GM12891 (cell line): ENCODE results near the gene NACA.
A peak's percentile ranks its signal among the peaks of the same experiment; 100 is the strongest.

ENCODE experiments used
- DNase-seq: peaks from one replicate; pipeline ENCODE4 v3.0.0; 2011; ENCODE audit warnings: low spot score; ENCODE audit not compliant: insufficient read length
- FAIRE-seq: peaks from 2 replicates; lab custom pipeline; 2011; peaks lifted over from hg19 to GRCh38; lab: Jason Lieb, UNC
- PAX5 ChIP-seq: IDR thresholded peaks from 2 replicates; pipeline ENCODE4 v1.6.1; 2011; ENCODE audit warnings: low read length, moderate library complexity, mild to moderate bottlenecking; ENCODE audit not compliant: insufficient read depth, severe bottlenecking
- POLR2A ChIP-seq: IDR thresholded peaks from 2 replicates; pipeline ENCODE4 v1.6.1; 2011; ENCODE audit warnings: low read depth, low read length, control low read depth
- POLR2AphosphoS5 ChIP-seq: IDR thresholded peaks from 2 replicates; pipeline ENCODE4 v1.6.1; 2011; ENCODE audit warnings: low read depth, low read length, control low read depth
- POU2F2 ChIP-seq: IDR thresholded peaks from 2 replicates; pipeline ENCODE4 v1.6.1; 2011; ENCODE audit warnings: low read depth, mild to moderate bottlenecking, control low read depth, low read length, moderate library complexity
- SPI1 ChIP-seq: IDR thresholded peaks from 2 replicates; pipeline ENCODE4 v1.6.1; 2011; ENCODE audit warnings: low read depth, low read length, control low read depth
- TAF1 ChIP-seq: IDR thresholded peaks from 2 replicates; pipeline ENCODE4 v1.6.1; 2011; ENCODE audit warnings: low read depth, low read length, control low read depth

The NACA gene

DNA sequence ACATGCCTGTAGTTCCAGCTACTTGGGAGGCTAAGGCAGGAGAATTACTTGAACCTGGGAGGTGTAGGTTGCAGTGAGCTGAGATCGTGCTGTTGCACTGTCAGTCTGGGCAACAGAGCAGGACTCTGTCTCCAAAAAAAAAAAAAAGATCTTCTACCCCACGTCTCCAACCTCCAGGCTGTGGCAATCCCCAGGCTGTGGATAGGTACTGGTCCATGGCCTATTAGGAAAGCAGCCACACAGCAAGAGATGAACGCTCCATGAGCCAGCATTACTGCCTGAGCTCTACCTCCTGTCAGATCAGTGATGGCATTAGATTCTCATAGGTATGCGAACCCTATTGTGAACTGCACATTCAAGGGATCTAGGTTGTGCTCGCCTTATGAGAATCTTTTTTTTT is 30.9 kb downstream of the NACA start:
- DNase-seq (no peak), FAIRE-seq (no peak)
- TF ChIP-seq TAF1 (no peak), POU2F2 (no peak), SPI1 (no peak), POLR2AphosphoS5 (no peak), PAX5 (no peak), POLR2A (no peak)

DNA sequence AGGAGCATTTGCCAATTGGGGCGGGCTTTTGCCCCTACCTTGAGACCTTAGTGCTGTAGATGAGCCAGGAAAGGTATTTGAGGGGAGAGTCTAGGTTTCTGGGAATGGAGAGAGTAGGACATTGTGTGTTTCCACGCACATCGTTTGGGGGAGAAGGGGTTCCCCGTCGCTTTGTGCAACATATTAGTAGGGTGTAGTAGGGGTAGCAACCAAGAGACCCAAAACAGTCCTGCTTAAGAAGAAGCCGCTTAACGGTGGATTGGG is 36.3 kb downstream of the NACA start:
- DNase-seq (peak; percentile 47), FAIRE-seq (no peak)
- TF ChIP-seq PAX5: no peak
- TF ChIP-seq SPI1: no peak
- no peak for TF ChIP-seq TAF1
- TF ChIP-seq POLR2AphosphoS5: no peak
- no peak for TF ChIP-seq POU2F2
- no peak for TF ChIP-seq POLR2A

DNA sequence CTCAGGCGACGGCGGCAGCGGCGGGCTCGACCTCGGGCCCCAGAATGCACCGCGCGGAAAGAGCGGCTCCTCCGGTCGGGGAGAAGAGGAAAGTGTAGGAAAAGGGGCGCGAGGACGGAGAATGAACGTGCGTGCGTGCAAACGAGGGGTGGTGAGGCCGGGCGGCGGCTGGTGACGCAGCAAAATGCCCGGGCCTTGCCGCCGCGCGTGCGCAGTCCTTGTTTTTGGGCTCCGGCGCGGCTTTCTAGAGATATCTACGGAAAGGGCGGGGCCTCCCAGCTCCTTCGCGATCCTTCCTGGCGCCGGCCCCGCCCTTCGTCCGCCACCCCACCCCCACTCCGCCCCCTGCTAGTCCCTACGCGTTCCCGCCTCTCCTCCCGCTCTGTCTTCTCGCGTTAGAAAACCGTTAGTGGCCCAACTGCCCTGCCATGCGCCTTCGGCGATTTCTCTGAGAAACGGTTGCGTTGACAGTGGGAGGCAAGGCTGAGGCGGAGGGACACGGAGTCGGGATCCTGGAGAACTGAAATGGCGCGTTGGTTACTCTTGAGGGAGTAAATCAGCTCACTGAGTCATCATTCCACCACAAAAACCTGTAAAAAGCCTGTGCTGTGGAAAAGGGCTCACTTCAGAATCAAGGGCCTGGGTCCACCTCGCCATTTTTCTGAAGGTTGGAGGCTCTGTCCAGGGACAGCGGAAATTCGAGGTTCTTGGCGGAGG is 36.8 kb downstream of the NACA start, which contains the start of gene PTGES3:
PTGES3 (minus strand) TSS at position 156 of the 717 bp plus-strand sequence. CDS start 285 bp downstream, outside the sequence.
- FAIRE-seq (peak; percentile 92), DNase-seq (peak; percentile 84)
- peak; percentile 44; the same call in 1 of the 2 replicates for TF ChIP-seq POU2F2
- TF ChIP-seq SPI1: no peak
- no peak for TF ChIP-seq PAX5
- TF ChIP-seq POLR2A: peak; percentile 92
- TF ChIP-seq POLR2AphosphoS5: peak; percentile 97
- peak; percentile 91 for TF ChIP-seq TAF1

DNA sequence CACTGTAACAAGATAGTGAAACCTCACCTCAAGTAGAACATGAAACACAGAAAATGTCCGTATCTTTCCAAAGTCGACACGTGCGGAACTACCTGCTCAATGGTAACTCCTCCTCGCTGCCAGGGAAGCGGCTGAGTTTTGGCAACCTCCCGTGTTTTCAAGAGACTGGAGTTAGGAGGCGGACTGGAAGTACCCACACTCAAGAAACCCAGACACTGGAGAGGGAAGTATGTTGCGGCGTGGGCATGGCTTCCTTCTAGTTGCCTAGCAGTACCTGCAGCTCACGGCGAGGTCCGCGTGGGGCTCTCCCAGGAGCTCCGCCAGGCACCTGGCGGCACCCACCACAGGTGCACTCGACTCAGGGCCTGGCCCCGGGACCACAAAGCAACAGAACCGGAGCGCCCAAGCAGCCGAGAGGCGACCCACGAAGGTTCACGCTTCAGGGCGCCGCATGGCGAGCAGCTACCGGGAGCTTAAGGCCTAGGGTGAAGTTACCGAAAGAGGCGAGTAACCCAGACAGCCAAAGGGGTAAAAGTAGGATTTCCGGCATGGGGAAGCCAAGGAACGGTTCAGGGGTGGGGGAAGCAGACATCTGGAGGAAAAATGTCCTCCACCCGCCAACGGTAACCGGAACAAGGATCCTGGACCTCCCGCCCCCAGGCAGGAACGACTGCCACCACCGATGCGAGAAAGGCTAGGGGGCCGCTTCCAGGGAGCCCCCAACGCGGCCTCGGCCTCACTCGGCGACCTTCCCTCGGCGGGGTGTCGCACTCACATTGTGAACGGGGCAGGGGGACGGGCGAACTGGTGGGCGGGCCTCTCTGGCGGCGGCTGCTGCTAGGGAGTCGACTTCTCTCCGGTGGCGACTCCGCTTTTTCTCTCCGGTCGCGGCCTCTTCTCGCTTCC is 37.6 kb downstream of the NACA start:
- DNase-seq (no peak), FAIRE-seq (peak; percentile 68)
- no peak for TF ChIP-seq POU2F2
- TF ChIP-seq POLR2A: peak; percentile 72; the same call in 1 of the 2 replicates
- peak; percentile 68; the same call in 1 of the 2 replicates for TF ChIP-seq POLR2AphosphoS5
- TF ChIP-seq PAX5: no peak

DNA sequence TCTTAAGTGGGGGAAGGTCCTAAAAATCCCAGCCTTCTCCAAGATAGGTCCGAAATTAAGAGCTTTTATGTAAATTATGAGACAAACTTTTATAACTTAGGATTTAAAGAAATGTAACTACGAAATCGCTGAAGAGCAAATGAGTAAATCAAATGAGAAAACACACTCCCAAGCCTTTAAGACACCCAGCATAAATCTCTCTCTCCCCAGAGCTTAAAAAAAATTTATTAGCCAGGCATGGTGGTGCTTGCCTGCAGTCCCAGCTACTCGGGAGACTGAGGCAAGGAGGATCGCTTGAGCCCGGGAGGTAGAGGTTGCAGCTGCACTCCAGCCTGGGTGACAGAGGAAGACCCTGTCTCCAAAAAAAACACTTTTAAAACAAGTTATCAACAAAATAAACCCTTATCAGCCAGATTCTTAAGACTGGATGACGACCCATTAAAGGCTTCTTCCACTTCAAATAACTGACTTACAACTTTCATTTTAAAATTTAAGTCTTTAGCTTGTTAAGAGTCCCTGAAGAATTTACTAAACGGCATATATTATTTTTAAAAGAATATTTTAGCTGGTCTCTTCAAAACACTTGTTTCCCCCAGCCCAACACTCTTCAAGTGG is 40.2 kb downstream of the NACA start:
- no peak for FAIRE-seq

DNA sequence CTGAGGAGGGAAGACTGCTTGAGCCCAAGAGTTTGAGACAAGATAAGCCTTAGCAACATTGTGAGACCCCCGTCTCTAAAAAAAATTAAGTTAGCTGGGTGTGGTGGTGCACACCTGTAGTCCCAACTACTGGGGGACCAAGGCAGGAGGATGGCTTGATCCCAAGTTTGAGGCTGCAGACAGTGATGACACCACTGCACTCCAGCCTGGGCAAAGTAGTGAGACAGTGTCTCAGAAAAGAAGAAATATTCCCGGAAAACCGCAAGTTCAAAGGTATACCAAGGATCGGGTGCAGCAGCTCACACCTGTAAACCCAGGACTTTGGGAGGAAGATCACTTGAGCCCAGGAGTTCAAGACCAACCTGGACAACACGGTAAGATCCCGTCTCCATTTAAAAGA is 42.8 kb downstream of the NACA start:
- FAIRE-seq: no peak
- DNase-seq: no peak
- no peak for TF ChIP-seq PAX5
- TF ChIP-seq SPI1: no peak
- TF ChIP-seq POU2F2: no peak
- TF ChIP-seq POLR2AphosphoS5: no peak
- no peak for TF ChIP-seq TAF1

More for the DNA sequence above, 40.2 kb downstream of the NACA start:
- DNase-seq: no peak
- TF ChIP-seq POLR2AphosphoS5 (no peak), POLR2A (no peak), POU2F2 (no peak), SPI1 (no peak), TAF1 (no peak), PAX5 (no peak)

DNA sequence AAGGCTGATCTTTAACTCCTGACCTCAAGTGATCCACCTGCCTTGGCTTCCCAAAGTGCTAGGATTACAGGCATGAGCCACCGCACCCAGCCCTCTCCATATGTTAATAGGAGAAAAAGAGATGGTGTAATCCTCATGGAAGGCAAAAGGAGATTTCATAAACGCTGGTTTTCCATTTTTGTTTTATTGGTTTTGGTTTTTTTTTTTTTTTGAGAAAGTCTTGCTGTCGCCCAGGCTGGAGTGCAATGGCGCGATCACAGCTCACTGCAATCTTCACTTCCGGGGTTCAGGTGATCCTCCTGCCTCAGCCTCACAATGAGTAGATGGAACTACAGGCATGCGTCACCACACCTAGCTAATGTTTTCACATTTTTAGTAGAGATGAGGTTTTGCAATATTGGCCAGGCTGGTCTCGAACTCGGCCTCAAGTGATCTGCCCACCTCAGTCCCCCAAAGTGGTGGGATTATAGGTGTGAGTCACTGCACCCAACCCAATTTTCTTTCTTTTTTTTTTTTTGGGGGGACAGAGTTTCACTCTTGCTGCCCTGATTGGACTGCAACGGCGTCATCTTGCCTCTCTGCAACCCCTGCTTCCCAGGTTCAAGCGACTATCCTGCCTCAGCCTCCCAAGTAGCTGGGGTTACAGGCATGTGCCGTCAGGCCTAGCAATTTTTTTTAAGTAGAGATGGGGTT is 45.1 kb downstream of the NACA start:
- no peak for DNase-seq
- FAIRE-seq: no peak
- TF ChIP-seq POLR2AphosphoS5: no peak
- no peak for TF ChIP-seq POLR2A
- no peak for TF ChIP-seq TAF1
- TF ChIP-seq SPI1: no peak
- no peak for TF ChIP-seq PAX5
- TF ChIP-seq POU2F2: no peak

DNA sequence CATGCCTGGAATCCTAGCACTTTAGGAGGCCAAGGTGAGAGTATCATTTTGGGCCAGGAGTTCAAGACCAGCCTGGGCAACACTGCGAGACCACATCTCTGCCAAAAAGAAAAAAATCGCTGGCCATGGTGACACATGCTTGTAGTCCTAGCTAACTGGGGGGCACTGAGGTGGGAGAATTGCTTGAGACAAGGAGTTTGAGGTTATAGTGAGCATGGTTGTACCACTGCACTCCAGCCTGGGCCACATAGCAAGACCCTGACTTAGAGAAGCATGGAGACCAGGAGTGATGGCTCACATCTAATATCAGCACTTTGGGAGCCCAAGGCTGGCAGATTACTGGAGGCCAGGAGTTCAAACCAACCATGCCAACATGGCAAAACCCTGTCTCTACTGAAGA is 46.2 kb downstream of the NACA start:
- DNase-seq: no peak
- TF ChIP-seq POU2F2 (no peak), PAX5 (no peak), POLR2A (no peak), TAF1 (no peak), SPI1 (no peak), POLR2AphosphoS5 (no peak; the same call in 1 of the 2 replicates)
- FAIRE-seq: no peak

DNA sequence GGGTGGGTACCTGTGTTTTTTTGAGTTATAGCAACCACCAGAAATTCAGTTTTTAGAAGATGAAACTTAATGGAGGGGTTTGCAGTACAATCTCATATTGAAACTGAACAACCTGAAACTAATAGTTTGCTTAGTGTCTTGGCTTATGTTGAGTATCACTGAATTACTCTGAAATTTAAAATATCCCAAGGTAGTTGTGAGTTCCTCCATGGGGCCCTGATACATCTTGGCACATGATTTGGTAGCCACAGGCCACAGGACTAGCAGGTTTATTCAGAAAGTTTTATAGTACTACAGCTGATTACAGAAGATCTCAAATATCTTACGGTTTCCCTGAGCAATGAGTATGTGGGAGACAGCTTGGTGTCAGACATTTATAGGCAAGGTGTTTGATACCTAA is 47.4 kb downstream of the NACA start:
- TF ChIP-seq TAF1 (no peak), POLR2AphosphoS5 (no peak)
- FAIRE-seq: no peak
- DNase-seq: no peak
